ENCODE measurements around the gene PRCC.
A peak's percentile ranks its signal among the peaks of the same experiment; 100 is the strongest.

PRCC gene

DNA sequence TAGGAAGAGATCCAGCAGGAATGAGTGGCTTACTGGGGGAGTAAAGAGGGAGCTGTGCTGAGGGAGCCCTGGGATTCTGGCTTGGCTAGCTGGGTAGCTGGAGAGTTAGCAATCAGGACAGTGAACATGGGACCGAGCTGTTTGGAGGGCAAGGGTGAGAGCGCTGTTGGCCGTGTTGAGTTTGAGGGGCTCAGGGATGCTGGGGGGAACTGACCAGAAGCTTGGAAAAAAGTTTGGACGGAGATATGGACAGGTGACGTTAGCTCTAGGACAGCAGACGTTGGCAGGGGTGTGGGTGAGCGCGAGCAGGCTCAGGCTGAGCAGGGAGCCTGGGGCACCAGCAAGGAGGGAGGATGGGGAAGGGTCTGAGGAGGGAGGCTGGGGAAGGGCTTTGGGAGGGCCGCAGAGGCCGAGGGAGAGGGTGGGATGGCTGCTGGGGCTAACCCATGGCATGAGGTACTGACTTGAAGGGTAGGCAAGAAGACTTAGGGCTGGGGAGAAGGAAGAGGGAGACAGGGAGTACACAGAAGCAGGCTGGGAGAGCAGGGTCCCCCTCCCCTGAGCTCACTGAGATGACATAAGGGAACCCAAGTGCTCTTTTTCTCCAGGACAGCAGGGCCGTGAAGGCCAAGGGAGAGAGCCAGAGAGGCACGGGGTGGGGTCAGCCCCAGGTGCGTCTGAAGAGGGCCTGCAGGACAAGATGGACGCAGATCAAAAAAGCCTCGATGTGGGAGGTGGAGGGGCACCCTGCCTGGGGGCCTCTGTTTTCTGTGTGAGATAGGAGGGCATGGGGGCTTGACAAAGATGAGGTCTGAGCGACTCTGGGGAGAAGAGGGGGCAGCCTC, 41.1 kb downstream of the PRCC start:
- Histone ChIP-seq H3K27ac (ENCODE audit: low read length) (no peak overlapping the region), H3K4me1 (ENCODE audit: control insufficient read depth, insufficient read depth, low read length) (no peaks in the 10 kb centered on the region), H3K4me3 (ENCODE audit: low read length) (no peak overlapping the region), H3K9me3 (ENCODE audit: control insufficient read depth, insufficient read depth, low read length) (no peaks in the 10 kb centered on the region), H3K27me3 (ENCODE audit: control insufficient read depth, insufficient read depth, low read length) (peaks cover 1% of the 10 kb centered on the region; the same call in 1 of the 2 replicates), H3K36me3 (ENCODE audit: control insufficient read depth, insufficient read depth, low read length) (no peaks in the 10 kb centered on the region)
- DNase-seq (ENCODE audit: low read depth, low spot score): no peak
- WGBS (ENCODE audit: insufficient coverage, insufficient read length): no CpG with 5 or more reads among the region's 16 CpGs

DNA sequence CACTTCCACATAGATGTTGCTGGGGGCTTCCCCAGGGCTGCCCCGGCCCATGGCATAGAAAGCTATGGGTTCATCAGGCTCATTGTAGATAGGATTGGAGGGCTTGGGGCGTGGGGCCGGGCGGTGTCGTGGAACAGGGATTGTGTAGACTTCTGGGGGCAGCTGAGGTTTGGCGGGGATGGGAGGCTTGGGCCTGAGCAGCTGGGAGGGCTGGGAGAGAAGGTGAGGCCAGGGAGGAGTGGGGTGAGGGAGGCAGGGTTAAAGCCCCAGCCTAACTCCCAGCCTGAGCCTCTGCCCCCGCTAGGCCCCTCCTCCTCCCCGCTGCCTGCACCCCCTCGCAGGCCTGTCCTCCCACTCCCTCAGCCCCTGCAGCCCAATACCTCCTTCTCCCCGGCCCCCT, 41.9 kb downstream of the PRCC start:
- Histone ChIP-seq H3K27ac (ENCODE audit: low read length) (no peak overlapping the region), H3K27me3 (ENCODE audit: control insufficient read depth, insufficient read depth, low read length) (peaks cover 2% of the 10 kb centered on the region; the same call in 1 of the 2 replicates), H3K36me3 (ENCODE audit: control insufficient read depth, insufficient read depth, low read length) (no peaks in the 10 kb centered on the region), H3K4me3 (ENCODE audit: low read length) (no peak overlapping the region), H3K4me1 (ENCODE audit: control insufficient read depth, insufficient read depth, low read length) (0 out of 2 replicates have a peak, but pooled peaks cover 2% of the 10 kb centered on the region), H3K9me3 (ENCODE audit: control insufficient read depth, insufficient read depth, low read length) (no peaks in the 10 kb centered on the region)
- no CpG with 5 or more reads among the region's 10 CpGs for WGBS (ENCODE audit: insufficient coverage, insufficient read length)
- no peak for DNase-seq (ENCODE audit: low read depth, low spot score)

GRCh38 chr1:156809711-156810366, 42.5 kb downstream of the PRCC start:
- H3K27me3 ChIP-seq (ENCODE audit: control insufficient read depth, insufficient read depth, low read length): peaks cover 8% of the 10 kb centered on the region; the same call in 1 of the 2 replicates
- H3K9me3 ChIP-seq (ENCODE audit: control insufficient read depth, insufficient read depth, low read length): no peaks in the 10 kb centered on the region
- no peak overlapping the region for H3K27ac ChIP-seq (ENCODE audit: low read length)
- no peak for DNase-seq (ENCODE audit: low read depth, low spot score)
- H3K4me1 ChIP-seq (ENCODE audit: control insufficient read depth, insufficient read depth, low read length): 0 out of 2 replicates have a peak, but pooled peaks cover 3% of the 10 kb centered on the region
- no peaks in the 10 kb centered on the region for H3K36me3 ChIP-seq (ENCODE audit: control insufficient read depth, insufficient read depth, low read length)
- no CpG with 5 or more reads among the region's 7 CpGs for WGBS (ENCODE audit: insufficient coverage, insufficient read length)
- no peak overlapping the region for H3K4me3 ChIP-seq (ENCODE audit: low read length)

DNA sequence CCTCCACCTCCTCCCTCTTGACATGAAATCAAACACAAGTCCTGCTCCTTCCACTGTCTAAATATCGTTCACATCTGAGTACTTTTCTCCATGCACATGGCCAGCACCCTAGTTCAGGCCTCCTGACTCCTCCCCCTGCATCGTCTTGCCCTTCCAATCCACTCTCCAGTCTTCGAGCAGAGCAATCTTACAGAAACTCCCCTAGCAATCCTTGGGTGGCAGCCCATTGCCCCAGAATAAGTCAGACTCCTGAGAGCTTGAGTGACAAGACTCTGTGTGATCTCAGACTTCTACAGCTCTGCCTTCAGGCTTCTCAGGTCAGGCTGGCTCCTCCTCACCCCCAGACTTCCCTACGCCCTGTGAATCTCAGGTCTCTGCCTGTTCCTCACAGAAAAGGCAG, 43.8 kb downstream of the PRCC start:
- Histone ChIP-seq H3K36me3 (ENCODE audit: control insufficient read depth, insufficient read depth, low read length) (no peaks in the 10 kb centered on the region), H3K4me3 (ENCODE audit: low read length) (no peak overlapping the region), H3K4me1 (ENCODE audit: control insufficient read depth, insufficient read depth, low read length) (0 out of 2 replicates have a peak, but pooled peaks cover 3% of the 10 kb centered on the region), H3K27me3 (ENCODE audit: control insufficient read depth, insufficient read depth, low read length) (peaks cover 12% of the 10 kb centered on the region; the same call in 1 of the 2 replicates), H3K27ac (ENCODE audit: low read length) (no peak overlapping the region), H3K9me3 (ENCODE audit: control insufficient read depth, insufficient read depth, low read length) (no peaks in the 10 kb centered on the region)
- WGBS (ENCODE audit: insufficient coverage, insufficient read length): no CpG with 5 or more reads among the region's 4 CpGs
- no peak for DNase-seq (ENCODE audit: low read depth, low spot score)

DNA sequence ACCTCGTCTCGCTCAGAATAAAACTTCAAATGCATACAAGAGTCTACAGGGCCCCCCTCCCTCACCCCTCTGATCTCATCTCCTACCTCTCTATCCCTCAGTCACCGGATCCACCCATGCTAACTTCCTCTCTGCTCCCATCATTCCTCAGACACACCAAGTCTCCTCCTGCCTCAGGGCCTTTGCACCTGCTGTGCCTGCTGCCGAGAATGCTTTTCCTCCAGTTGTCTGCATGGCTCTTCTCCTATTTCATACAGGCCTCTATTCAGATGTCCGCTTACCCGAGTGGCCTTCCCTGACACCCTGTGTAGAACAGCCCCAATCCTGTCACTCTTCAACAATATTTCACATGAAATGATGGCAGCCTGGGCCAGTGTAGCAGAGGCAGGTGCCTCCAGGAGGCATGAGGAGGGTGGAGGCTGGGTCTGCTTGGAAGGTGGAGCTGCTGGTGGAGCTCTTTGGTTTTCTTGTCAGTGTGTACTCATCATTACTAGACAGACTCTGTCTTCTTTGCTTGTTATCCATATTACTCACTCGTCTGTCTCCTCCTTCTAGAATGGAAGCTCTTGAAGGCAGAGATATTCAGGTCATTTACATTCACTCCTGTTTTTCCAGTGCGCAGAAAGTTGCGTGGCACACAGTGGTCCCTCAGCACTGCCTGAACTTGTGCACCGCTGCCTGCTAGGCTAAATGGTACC, 45.1 kb downstream of the PRCC start:
- H3K4me3 ChIP-seq (ENCODE audit: low read length): no peak overlapping the region
- DNase-seq (ENCODE audit: low read depth, low spot score): no peak
- H3K4me1 ChIP-seq (ENCODE audit: control insufficient read depth, insufficient read depth, low read length): 0 out of 2 replicates have a peak, but pooled peaks cover 3% of the 10 kb centered on the region
- H3K9me3 ChIP-seq (ENCODE audit: control insufficient read depth, insufficient read depth, low read length): no peaks in the 10 kb centered on the region
- H3K27ac ChIP-seq (ENCODE audit: low read length): no peak overlapping the region
- H3K27me3 ChIP-seq (ENCODE audit: control insufficient read depth, insufficient read depth, low read length): peaks cover 12% of the 10 kb centered on the region; the same call in 1 of the 2 replicates
- H3K36me3 ChIP-seq (ENCODE audit: control insufficient read depth, insufficient read depth, low read length): no peaks in the 10 kb centered on the region
- WGBS (ENCODE audit: insufficient coverage, insufficient read length): no CpG with 5 or more reads among the region's 10 CpGs

GRCh38 chr1:156813298-156813697, 46.0 kb downstream of the PRCC start:
- 0 out of 2 replicates have a peak, but pooled peaks cover 3% of the 10 kb centered on the region for H3K4me1 ChIP-seq (ENCODE audit: control insufficient read depth, insufficient read depth, low read length)
- no CpG with 5 or more reads among the region's 10 CpGs for WGBS (ENCODE audit: insufficient coverage, insufficient read length)
- no peak overlapping the region for H3K27ac ChIP-seq (ENCODE audit: low read length)
- no peaks in the 10 kb centered on the region for H3K9me3 ChIP-seq (ENCODE audit: control insufficient read depth, insufficient read depth, low read length)
- H3K27me3 ChIP-seq (ENCODE audit: control insufficient read depth, insufficient read depth, low read length): peaks cover 12% of the 10 kb centered on the region; the same call in 1 of the 2 replicates
- H3K4me3 ChIP-seq (ENCODE audit: low read length): peak overlapping the region; percentile 35; the same call in 1 of the 2 replicates
- no peak for DNase-seq (ENCODE audit: low read depth, low spot score)
- no peaks in the 10 kb centered on the region for H3K36me3 ChIP-seq (ENCODE audit: control insufficient read depth, insufficient read depth, low read length)

DNA sequence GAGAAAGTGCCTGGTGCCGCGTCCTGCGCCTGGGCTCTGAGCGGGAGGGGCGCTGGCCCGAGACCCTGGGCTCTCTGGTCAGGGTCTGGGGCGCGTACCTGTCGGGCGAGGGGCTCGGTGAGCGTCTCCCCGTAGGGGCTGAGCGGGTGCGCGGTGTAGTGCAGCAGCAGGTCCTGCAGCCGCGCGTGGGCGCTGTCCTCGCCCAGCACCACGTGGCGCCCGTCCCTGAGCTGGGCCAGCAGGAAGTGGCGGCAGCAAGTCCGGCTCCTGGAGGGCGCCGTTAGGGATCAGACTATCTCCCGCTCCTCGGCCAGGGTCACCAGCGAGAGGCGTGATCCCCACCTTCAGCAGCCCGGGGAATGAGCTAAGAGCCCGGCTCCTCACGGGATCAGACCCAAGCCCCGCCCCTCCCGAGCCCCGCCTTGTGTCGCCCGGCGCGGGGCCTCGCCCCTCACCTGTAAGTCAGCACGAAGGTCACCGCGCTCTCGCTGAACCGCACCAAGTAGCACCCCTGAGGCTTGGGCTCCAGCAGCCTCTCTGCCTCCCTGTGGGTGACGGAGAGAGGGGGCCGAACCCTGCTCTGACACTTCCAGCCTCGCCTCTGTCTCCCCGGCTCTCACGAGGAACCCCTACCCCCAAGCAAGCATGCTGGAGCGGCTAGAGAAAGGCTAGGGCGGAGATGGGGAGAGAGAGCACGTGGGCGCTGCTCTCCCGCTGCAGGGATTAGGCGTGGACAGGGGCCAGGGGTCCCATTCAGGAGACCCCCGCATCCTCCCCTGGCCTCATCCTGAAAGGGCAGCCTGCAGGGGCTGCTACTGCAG, 46.6 kb downstream of the PRCC start:
- H3K36me3 ChIP-seq (ENCODE audit: control insufficient read depth, insufficient read depth, low read length): no peaks in the 10 kb centered on the region
- H3K27ac ChIP-seq (ENCODE audit: low read length): no peak overlapping the region
- no CpG with 5 or more reads among the region's 60 CpGs for WGBS (ENCODE audit: insufficient coverage, insufficient read length)
- H3K4me1 ChIP-seq (ENCODE audit: control insufficient read depth, insufficient read depth, low read length): 0 out of 2 replicates have a peak, but pooled peaks cover 3% of the 10 kb centered on the region
- peak; percentile 60 for DNase-seq (ENCODE audit: low read depth, low spot score)
- H3K4me3 ChIP-seq (ENCODE audit: low read length): peak overlapping the region; percentile 35
- no peaks in the 10 kb centered on the region for H3K9me3 ChIP-seq (ENCODE audit: control insufficient read depth, insufficient read depth, low read length)
- peaks cover 12% of the 10 kb centered on the region; the same call in 1 of the 2 replicates for H3K27me3 ChIP-seq (ENCODE audit: control insufficient read depth, insufficient read depth, low read length)

GRCh38 chr1:156814571-156815260, 47.4 kb downstream of the PRCC start:
- Histone ChIP-seq H3K27ac (ENCODE audit: low read length) (no peak overlapping the region), H3K4me1 (ENCODE audit: control insufficient read depth, insufficient read depth, low read length) (0 out of 2 replicates have a peak, but pooled peaks cover 3% of the 10 kb centered on the region), H3K9me3 (ENCODE audit: control insufficient read depth, insufficient read depth, low read length) (no peaks in the 10 kb centered on the region), H3K27me3 (ENCODE audit: control insufficient read depth, insufficient read depth, low read length) (peaks cover 12% of the 10 kb centered on the region; the same call in 1 of the 2 replicates), H3K4me3 (ENCODE audit: low read length) (no peak overlapping the region), H3K36me3 (ENCODE audit: control insufficient read depth, insufficient read depth, low read length) (no peaks in the 10 kb centered on the region)
- WGBS (ENCODE audit: insufficient coverage, insufficient read length): no CpG with 5 or more reads among the region's 7 CpGs
- no peak for DNase-seq (ENCODE audit: low read depth, low spot score)

GRCh38 chr1:156815307-156815826, 48.0 kb downstream of the PRCC start:
- H3K4me1 ChIP-seq (ENCODE audit: control insufficient read depth, insufficient read depth, low read length): 0 out of 2 replicates have a peak, but pooled peaks cover 3% of the 10 kb centered on the region
- DNase-seq (ENCODE audit: low read depth, low spot score): no peak
- H3K4me3 ChIP-seq (ENCODE audit: low read length): no peak overlapping the region
- peaks cover 12% of the 10 kb centered on the region; the same call in 1 of the 2 replicates for H3K27me3 ChIP-seq (ENCODE audit: control insufficient read depth, insufficient read depth, low read length)
- no peak overlapping the region for H3K27ac ChIP-seq (ENCODE audit: low read length)
- no peaks in the 10 kb centered on the region for H3K36me3 ChIP-seq (ENCODE audit: control insufficient read depth, insufficient read depth, low read length)
- no peaks in the 10 kb centered on the region for H3K9me3 ChIP-seq (ENCODE audit: control insufficient read depth, insufficient read depth, low read length)
- no CpG with 5 or more reads among the region's 5 CpGs for WGBS (ENCODE audit: insufficient coverage, insufficient read length)

All from iPS DF 6.9 (cell line).